GM19324 (cell line): ENCODE results near the gene MRPL42.
"Not testable (repeated sequence)": the region's sequence is repeated elsewhere in the genome, so short reads cannot be mapped to it uniquely, and the experiment has no call there.

Experiments
- ATAC-seq: cut with Tn5 transposase; IDR thresholded peaks from one replicate; pipeline ENCODE4 v1.9.1; 2021; ENCODE audit warnings: mild to moderate bottlenecking, moderate library complexity; ENCODE audit not compliant: unreplicated experiment, low FRiP score

The MRPL42 gene

DNA sequence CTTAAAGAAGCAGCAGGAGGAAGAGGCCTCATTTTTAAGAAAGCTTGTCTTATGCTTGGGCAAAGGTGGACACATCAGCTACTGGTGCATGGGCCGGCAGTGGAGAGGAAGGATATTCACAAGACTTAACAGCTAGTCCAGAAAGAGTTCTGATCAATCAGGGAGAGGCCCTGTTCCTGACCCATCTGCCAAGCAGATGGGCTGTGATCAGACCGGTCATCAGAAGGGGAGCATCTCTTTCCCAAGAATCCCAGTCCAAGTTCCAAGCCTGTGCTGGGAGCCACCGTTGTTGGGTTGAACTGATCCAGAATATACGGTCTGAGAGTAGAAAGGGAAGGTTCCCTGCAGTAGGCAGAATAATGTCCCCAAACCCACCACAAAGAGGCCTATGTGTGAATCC, 72.5 kb downstream of the MRPL42 start:
- no peak for ATAC-seq

DNA sequence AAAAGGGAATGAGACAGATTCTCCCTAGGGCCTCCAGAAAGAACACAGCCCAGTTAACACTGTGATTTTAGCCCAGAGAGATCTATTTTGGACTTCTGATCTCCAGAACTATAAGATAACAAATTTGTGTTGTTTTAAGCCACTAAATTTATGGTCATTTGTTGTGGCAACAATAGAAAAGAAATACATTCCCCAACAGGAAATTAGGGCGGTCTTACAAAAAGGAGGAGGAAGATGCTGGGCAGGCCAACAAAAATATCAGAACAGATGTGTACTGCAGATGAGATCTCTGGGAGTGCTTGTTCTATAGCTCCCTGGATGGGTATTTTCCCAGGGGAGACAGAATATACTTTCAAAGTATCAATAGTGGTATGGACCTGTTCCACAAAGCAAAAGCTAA, 73.2 kb downstream of the MRPL42 start:
- ATAC-seq, result no peak

DNA sequence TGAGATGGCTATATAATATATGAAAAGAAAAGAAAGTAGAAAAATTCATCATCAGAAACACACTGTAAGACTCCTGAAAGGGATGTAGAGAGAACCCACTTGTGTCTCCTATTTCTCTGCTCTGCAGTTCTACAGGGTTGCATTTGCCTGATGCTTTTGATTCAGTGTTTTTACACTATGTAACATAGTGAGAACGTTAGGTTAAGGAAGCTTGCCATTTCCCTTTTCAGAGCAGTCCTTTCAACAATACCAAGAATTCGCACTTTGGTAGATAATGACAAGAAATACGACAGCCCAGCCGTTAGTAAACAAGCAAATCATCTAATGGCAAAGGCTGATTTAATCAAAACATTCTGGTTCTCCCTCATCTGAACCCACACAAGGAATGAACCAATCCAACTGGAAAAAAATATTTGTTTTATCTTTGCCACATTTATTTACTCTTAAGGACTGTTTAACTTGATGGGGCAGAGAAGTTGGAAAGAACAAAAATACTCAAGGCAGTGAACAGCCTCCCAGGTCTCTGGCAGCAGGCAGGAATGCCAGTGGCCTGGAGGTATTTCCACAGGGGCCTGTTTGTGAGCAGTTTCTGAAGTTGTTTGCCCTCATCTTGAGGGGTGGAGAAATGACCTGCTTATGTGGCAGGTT, 74.4 kb downstream of the MRPL42 start:
- no peak for ATAC-seq

- ATAC-seq, result no peak
Observed at GRCh38 chr12:93547778-93548177, 80.5 kb downstream of the MRPL42 start.

GRCh38 chr12:93549174-93549573, 81.9 kb downstream of the MRPL42 start:
- ATAC-seq, result no peak

- no peak for ATAC-seq
Observed at GRCh38 chr12:93550748-93551611, 83.7 kb downstream of the MRPL42 start.

DNA sequence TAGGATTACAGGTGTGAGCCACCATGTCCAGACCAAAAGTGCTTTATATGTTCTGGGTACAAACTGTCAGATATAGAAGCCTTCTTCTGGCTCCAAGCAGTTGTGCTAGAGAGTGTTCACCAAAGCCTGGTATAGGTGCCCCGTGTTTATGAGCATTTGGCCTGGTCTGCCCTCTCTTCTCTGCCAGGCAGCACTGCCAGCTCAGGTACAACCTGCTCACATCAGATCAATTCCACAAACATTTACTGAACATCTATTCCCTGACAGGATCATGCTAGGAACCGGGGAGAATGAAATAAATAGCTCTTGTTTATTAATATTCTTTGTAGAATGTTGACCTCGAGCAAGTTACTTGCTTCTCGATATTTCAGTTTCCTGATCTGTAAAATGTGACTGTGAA, 85.1 kb downstream of the MRPL42 start:
- no peak for ATAC-seq

GRCh38 chr12:93557879-93558278, 90.6 kb downstream of the MRPL42 start:
- ATAC-seq, result not testable (repeated sequence)

- not testable (repeated sequence) for ATAC-seq
Observed at GRCh38 chr12:93558685-93559084, 91.4 kb downstream of the MRPL42 start.

- ATAC-seq, result no peak
Observed at GRCh38 chr12:93563807-93564538, 96.7 kb downstream of the MRPL42 start.

DNA sequence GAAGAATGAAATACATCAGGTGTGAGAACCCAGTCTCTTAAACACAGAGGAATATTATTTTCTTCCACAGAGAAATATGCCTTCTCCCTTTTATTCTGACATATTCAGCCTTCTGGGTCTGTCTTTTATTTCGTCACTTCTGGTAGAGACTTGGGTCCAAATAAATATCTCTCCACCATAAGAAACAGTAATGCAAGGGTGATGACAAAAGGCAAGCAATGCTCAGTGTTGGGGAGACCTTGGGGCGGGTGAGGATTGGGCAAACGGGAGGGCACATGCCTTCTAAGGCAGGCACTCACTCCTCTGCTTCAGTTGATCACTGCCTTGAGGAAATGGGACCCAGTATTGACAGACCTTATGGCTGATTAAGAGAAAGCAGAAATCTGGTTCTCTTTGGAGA, 98.4 kb downstream of the MRPL42 start:
- no peak for ATAC-seq
